Vagina (tissue), 2 donors: ENCODE results near the gene RBM33. TPM values are rescaled to one million over a fixed set of nuclear protein-coding genes. Genes with fewer than 3 reads are reported as not detected.

Experiments
- DNase-seq, 2 donors: peaks; one replicate each; pipeline ENCODE4 v3.0.0-alpha.2; 2017; ENCODE audit errors: extremely low spot score in 2 of 2
- H3K27ac ChIP-seq: fragments of 200-600 bp; sonication (generic); one replicate; pipeline ENCODE4 v1.5.1; 2019
- H3K27me3 ChIP-seq: fragments of 200-600 bp; sonication (generic); one replicate; pipeline ENCODE4 v1.5.1; 2019
- H3K36me3 ChIP-seq, 2 donors: fragments of 200-600 bp; sonication (generic); one replicate each; pipeline ENCODE4 v1.5.1; 2017 to 2019
- H3K4me1 ChIP-seq: fragments of 200-600 bp; sonication (generic); one replicate; pipeline ENCODE4 v1.5.1; 2019
- H3K4me3 ChIP-seq, 2 donors: fragments of 200-600 bp; sonication (generic); 1 replicate in 1 of 2; 2 replicates in 1 of 2; pipeline ENCODE4 v1.5.1; 2016 to 2019
- H3K9me3 ChIP-seq: fragments of 200-600 bp; sonication (generic); one replicate; pipeline ENCODE4 v1.5.1; 2019
- POLR2A ChIP-seq, 2 donors: fragments of 450-650 bp; IDR thresholded peaks; one replicate each; pipeline ENCODE4 v1.6.1; 2017; ENCODE audit warnings: antibody characterized with exemption in 2 of 2, mild to moderate bottlenecking in 2 of 2, moderate library complexity in 2 of 2
- POLR2AphosphoS5 ChIP-seq, 2 donors: sonication (generic); formaldehyde crosslinking; IDR thresholded peaks; one replicate each; pipeline ENCODE4 v1.9.0; 2017; ENCODE audit warnings: antibody characterized with exemption in 2 of 2, mild to moderate bottlenecking in 2 of 2, low read depth in 1 of 2; ENCODE audit not compliant: insufficient read depth in 1 of 2
- intact Hi-C: fragments of 100-400 bp; cut with DNase I; formaldehyde crosslinking; loops from one replicate; pipeline ENCODE4 v1.15.1; 2023
- total RNA-seq: library from RNA; depleted of rRNA; stranded (reverse); fragments of >200 nt; gene quantifications from one replicate; pipeline ENCODE4 v1.2.3, GENCODE V29; 2016
- TF ChIP-seq, protein P1 (sequence below), 3 experiments: fragments of 450-650 bp in 2 of 3; fragments of 200-600 bp in 1 of 3; sonication (generic) in 1 of 3; IDR thresholded peaks; one replicate each; pipeline ENCODE4 v1.5.1; 2017 to 2019; ENCODE audit warnings: antibody characterized with exemption in 3 of 3, mild to moderate bottlenecking in 2 of 3, moderate library complexity in 2 of 3

RBM33 gene
- total RNA-seq, 1 donor from 2014 or later = 63.8 TPM

DNA sequence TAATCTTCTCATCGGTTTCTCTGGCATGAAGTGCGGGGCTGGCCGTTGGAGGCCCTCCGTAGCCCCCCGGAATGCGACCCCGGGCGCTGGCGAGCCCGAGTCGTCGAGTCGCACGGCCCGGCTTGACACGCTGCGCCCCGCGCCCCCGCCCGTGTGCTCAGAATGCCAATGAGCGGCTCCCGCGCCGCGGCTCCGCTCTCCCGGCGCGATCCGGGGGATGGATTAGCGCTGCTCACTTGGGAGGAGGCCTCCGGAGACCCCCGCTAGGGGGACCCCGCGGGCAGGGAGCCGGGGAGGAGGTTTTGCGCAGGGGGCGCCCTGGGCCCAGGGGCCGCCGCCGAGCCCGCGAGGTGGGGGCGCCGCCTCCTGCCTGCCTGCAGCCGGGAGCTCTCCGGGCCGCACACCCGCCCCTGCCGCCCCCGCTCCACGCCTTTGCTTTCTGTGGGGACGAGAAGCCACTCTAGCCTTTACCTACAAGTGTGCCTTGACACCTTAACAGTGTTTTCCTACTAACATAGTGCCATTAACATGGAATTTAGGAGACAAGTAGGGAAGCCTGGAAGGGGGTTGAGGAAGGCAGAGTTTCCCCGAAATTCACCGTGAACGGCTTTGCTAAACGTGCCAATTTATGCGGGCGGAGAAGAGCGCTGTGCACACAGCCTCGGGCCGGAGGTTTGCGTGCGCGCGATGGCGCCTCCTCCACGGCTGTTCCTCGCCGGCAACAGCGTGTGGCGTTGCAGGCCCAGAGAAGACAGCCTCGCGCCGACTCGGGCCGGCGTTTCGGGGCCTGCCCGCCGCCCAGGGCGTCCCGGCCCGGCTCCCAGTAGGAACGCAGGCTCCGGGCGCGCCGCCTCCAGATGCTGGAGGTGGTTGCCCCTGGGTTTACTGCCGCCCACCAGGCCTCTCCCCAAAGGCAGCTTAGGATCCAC, 160.7 kb downstream of the RBM33 start:
- DNase-seq = no peak
- Histone ChIP-seq H3K27me3 (peaks cover 14% of the 10 kb centered on the region), H3K27ac (no peak overlapping the region), H3K4me3 (peak overlapping the region; percentile 25 to 33), H3K9me3 (no peaks in the 10 kb centered on the region), H3K4me1 (peaks cover 49% of the 10 kb centered on the region), H3K36me3 (no peaks in the 10 kb centered on the region)
- TF ChIP-seq POLR2AphosphoS5 (IDR thresholded peaks at IDR 0.05; ENCODE audit: insufficient read depth in 1 of 2, low read depth in 1 of 2) (no peak), POLR2A (IDR thresholded peaks at IDR 0.05) (no peak)
- TF ChIP-seq, protein P1, sequence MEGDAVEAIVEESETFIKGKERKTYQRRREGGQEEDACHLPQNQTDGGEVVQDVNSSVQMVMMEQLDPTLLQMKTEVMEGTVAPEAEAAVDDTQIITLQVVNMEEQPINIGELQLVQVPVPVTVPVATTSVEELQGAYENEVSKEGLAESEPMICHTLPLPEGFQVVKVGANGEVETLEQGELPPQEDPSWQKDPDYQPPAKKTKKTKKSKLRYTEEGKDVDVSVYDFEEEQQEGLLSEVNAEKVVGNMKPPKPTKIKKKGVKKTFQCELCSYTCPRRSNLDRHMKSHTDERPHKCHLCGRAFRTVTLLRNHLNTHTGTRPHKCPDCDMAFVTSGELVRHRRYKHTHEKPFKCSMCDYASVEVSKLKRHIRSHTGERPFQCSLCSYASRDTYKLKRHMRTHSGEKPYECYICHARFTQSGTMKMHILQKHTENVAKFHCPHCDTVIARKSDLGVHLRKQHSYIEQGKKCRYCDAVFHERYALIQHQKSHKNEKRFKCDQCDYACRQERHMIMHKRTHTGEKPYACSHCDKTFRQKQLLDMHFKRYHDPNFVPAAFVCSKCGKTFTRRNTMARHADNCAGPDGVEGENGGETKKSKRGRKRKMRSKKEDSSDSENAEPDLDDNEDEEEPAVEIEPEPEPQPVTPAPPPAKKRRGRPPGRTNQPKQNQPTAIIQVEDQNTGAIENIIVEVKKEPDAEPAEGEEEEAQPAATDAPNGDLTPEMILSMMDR (IDR thresholded peaks at IDR 0.05) = no peak
- intact Hi-C loops = no loop called here

- no peak for DNase-seq
- TF ChIP-seq, protein P1 (IDR thresholded peaks at IDR 0.05) = no peak
- TF ChIP-seq POLR2AphosphoS5 (IDR thresholded peaks at IDR 0.05; ENCODE audit: insufficient read depth in 1 of 2, low read depth in 1 of 2) = no peak
- Histone ChIP-seq H3K27ac (no peak overlapping the region), H3K9me3 (no peaks in the 10 kb centered on the region), H3K27me3 (peaks cover 14% of the 10 kb centered on the region), H3K4me1 (peaks cover 47% of the 10 kb centered on the region), H3K4me3 (peak overlapping the region; percentile 25 to 33), H3K36me3 (no peaks in the 10 kb centered on the region)
- intact Hi-C loops = no loop called here
Measured at GRCh38 chr7:155805826-155806095, 161.3 kb downstream of the RBM33 start.

DNA sequence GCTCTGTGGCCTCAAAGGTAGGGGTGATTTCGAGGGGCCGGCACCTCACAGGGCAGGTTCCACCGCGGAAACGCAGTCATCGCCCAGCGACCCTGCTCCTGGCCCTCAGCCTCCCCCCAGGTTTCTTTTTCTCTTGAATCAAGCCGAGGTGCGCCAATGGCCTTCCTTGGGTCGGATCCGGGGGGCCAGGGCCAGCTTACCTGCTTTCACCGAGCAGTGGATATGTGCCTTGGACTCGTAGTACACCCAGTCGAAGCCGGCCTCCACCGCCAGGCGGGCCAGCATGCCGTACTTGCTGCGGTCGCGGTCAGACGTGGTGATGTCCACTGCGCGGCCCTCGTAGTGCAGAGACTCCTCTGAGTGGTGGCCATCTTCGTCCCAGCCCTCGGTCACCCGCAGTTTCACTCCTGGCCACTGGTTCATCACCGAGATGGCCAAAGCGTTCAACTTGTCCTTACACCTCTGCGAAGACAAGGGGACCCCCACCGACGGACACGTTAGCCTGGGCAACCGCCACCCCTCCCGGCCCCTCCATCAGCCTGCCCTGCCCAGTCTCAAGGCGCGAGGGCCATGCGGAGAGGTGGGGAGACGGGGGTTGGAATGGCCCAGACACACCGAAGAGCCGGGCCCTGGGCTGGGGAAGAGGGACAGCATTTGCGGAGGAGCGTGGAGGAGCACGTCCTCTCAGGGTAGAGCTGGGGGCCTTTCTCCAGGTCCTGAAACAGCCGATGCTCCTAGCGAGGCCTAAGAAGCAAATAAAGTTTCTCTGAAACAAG, 161.8 kb downstream of the RBM33 start:
- TF ChIP-seq POLR2AphosphoS5 (IDR thresholded peaks at IDR 0.05; ENCODE audit: insufficient read depth in 1 of 2, low read depth in 1 of 2) = no peak
- no peaks in the 10 kb centered on the region for H3K9me3 ChIP-seq
- no peak for DNase-seq
- H3K27me3 ChIP-seq = peaks cover 14% of the 10 kb centered on the region
- no peaks in the 10 kb centered on the region for H3K36me3 ChIP-seq
- no peak overlapping the region for H3K27ac ChIP-seq
- H3K4me3 ChIP-seq = peak overlapping the region; percentile 25 to 33
- intact Hi-C loops = no loop called here
- H3K4me1 ChIP-seq = peaks cover 47% of the 10 kb centered on the region

- TF ChIP-seq POLR2AphosphoS5 (IDR thresholded peaks at IDR 0.05; ENCODE audit: insufficient read depth in 1 of 2, low read depth in 1 of 2) (no peak), POLR2A (IDR thresholded peaks at IDR 0.05) (no peak)
- TF ChIP-seq, protein P1 (IDR thresholded peaks at IDR 0.05) = no peak
- Histone ChIP-seq H3K36me3 (no peaks in the 10 kb centered on the region), H3K27me3 (peaks cover 14% of the 10 kb centered on the region), H3K27ac (no peak overlapping the region), H3K4me1 (peaks cover 54% of the 10 kb centered on the region), H3K4me3 (no peak overlapping the region), H3K9me3 (no peaks in the 10 kb centered on the region)
- DNase-seq = no peak
- intact Hi-C loops = no loop called here
Measured at GRCh38 chr7:155807065-155807671, 162.7 kb downstream of the RBM33 start.

GRCh38 chr7:155807789-155808548, 163.5 kb downstream of the RBM33 start:
- Histone ChIP-seq H3K27ac (no peak overlapping the region), H3K36me3 (no peaks in the 10 kb centered on the region), H3K4me3 (peak overlapping the region in 1 of 2 donors; percentile 18), H3K9me3 (no peaks in the 10 kb centered on the region), H3K4me1 (peaks cover 57% of the 10 kb centered on the region), H3K27me3 (peaks cover 14% of the 10 kb centered on the region)
- TF ChIP-seq POLR2A (IDR thresholded peaks at IDR 0.05) = no peak
- TF ChIP-seq, protein P1 (IDR thresholded peaks at IDR 0.05) = no peak
- no peak for TF ChIP-seq POLR2AphosphoS5 (IDR thresholded peaks at IDR 0.05; ENCODE audit: insufficient read depth in 1 of 2, low read depth in 1 of 2)
- intact Hi-C loops = no loop called here
- no peak for DNase-seq
